OCI-LY1 (cell line): ENCODE data around the gene HSPA12A.

Source experiments
- H2AFZ ChIP-seq: fragments of 200-600 bp; sonication (generic), shearing (Covaris generic); 2 replicates; pipeline ENCODE4 v1.6.0; 2014; ENCODE audit warnings: antibody characterized with exemption, mild to moderate bottlenecking, low read length
- H3F3A ChIP-seq: fragments of 200-600 bp; sonication (generic), shearing (Covaris generic); 2 replicates; pipeline ENCODE4 v1.6.0; 2014; ENCODE audit warnings: mild to moderate bottlenecking, antibody characterized with exemption, low read length, moderate library complexity; ENCODE audit not compliant: insufficient read depth
- H3K27ac ChIP-seq: fragments of 200-600 bp; sonication (generic); 2 replicates; pipeline ENCODE4 v1.5.1; 2014; ENCODE audit warnings: low read length, mixed run types, mild to moderate bottlenecking, low read depth; ENCODE audit not compliant: poor library complexity, severe bottlenecking
- H3K27me3 ChIP-seq: fragments of 200-600 bp; sonication (generic); 2 replicates; pipeline ENCODE4 v1.6.0; 2014; ENCODE audit warnings: antibody characterized with exemption, mild to moderate bottlenecking, low read length, moderate library complexity; ENCODE audit not compliant: insufficient read depth
- H3K36me3 ChIP-seq: fragments of 200-600 bp; sonication (generic); 2 replicates; pipeline ENCODE4 v1.6.1; 2014; ENCODE audit warnings: mild to moderate bottlenecking, antibody characterized with exemption, low read length, moderate library complexity, mixed read lengths; ENCODE audit not compliant: insufficient read depth
- H3K4me1 ChIP-seq: fragments of 200-600 bp; sonication (generic); 2 replicates; pipeline ENCODE4 v1.5.1; 2014; ENCODE audit warnings: mild to moderate bottlenecking, low read length, moderate library complexity; ENCODE audit not compliant: insufficient read depth, severe bottlenecking
- H3K4me2 ChIP-seq: fragments of 200-600 bp; sonication (generic), shearing (Covaris generic); 2 replicates; pipeline ENCODE4 v1.6.1; 2014; ENCODE audit warnings: low read length
- H3K4me3 ChIP-seq: fragments of 200-600 bp; sonication (generic); 2 replicates; pipeline ENCODE4 v1.5.1; 2014; ENCODE audit warnings: low read length, low read depth, mild to moderate bottlenecking, mixed read lengths; ENCODE audit not compliant: poor library complexity, severe bottlenecking
- H3K79me2 ChIP-seq: fragments of 200-600 bp; shearing (Covaris generic); 2 replicates; pipeline ENCODE4 v1.6.1; 2016; ENCODE audit warnings: mixed run types, low read length, mixed read lengths; ENCODE audit not compliant: insufficient read depth
- H3K9ac ChIP-seq: fragments of 200-600 bp; sonication (generic), shearing (Covaris generic); 2 replicates; pipeline ENCODE4 v1.6.1; 2014; ENCODE audit warnings: mild to moderate bottlenecking, low read length, mixed read lengths
- H3K9me2 ChIP-seq: fragments of 200-600 bp; sonication (generic), shearing (Covaris generic); 2 replicates; pipeline ENCODE4 v1.6.1; 2014; ENCODE audit warnings: low read depth, mild to moderate bottlenecking, low read length, mixed read lengths
- H3K9me3 ChIP-seq: fragments of 200-600 bp; shearing (Covaris generic); 2 replicates; pipeline ENCODE4 v1.6.1; 2014; ENCODE audit warnings: low read length, mixed read lengths
- H4K20me1 ChIP-seq: fragments of 200-600 bp; sonication (generic), shearing (Covaris generic); 2 replicates; pipeline ENCODE4 v1.6.0; 2016; ENCODE audit warnings: mild to moderate bottlenecking, low read length; ENCODE audit not compliant: insufficient read depth
- EZH2 ChIP-seq: fragments of 200-600 bp; sonication (generic), shearing (Covaris generic); IDR thresholded peaks from 2 replicates; pipeline ENCODE4 v1.8.0; 2017; ENCODE audit warnings: borderline replicate concordance, mixed run types, mild to moderate bottlenecking, antibody characterized with exemption, low read length, moderate library complexity, mixed read lengths
- TF ChIP-seq, protein P1 (sequence below): fragments of 200-600 bp; sonication (generic), shearing (Covaris generic); IDR thresholded peaks from 2 replicates; pipeline ENCODE4 v1.5.1; 2017; ENCODE audit warnings: mild to moderate bottlenecking, antibody characterized with exemption, low read length, moderate library complexity, mixed read lengths

The HSPA12A gene

DNA sequence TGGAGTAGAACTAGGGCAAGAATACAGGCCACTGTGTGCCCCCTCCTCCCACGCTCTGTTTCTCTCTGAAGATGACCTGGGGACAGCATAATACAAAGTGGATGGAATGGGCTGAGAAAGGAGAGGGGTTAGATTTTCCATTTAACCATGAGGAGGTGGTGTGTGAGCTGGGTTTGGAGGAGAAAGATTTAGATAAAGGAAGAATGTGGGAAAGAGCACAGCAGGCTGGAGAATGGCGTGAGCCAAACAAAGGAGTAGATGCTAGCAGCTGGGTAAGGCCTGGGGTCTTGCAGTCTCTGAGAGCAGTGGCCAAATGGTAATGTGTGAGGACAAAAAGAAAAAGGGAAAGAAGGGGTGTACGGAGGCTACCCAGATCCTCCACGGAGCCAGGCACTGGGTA is 113.0 kb downstream of the HSPA12A start:
- Histone ChIP-seq H3K9ac (no peak overlapping the region), H2AFZ (no peak overlapping the region), H3K9me2 (no peaks in the 10 kb centered on the region), H3K36me3 (no peaks in the 10 kb centered on the region), H4K20me1 (no peaks in the 10 kb centered on the region), H3K79me2 (no peaks in the 10 kb centered on the region), H3F3A (no peaks in the 10 kb centered on the region), H3K9me3 (no peaks in the 10 kb centered on the region), H3K27me3 (no peaks in the 10 kb centered on the region), H3K4me2 (no peak overlapping the region), H3K27ac (no peak overlapping the region), H3K4me1 (no peaks in the 10 kb centered on the region), H3K4me3 (no peak overlapping the region)
- TF ChIP-seq, protein P1, sequence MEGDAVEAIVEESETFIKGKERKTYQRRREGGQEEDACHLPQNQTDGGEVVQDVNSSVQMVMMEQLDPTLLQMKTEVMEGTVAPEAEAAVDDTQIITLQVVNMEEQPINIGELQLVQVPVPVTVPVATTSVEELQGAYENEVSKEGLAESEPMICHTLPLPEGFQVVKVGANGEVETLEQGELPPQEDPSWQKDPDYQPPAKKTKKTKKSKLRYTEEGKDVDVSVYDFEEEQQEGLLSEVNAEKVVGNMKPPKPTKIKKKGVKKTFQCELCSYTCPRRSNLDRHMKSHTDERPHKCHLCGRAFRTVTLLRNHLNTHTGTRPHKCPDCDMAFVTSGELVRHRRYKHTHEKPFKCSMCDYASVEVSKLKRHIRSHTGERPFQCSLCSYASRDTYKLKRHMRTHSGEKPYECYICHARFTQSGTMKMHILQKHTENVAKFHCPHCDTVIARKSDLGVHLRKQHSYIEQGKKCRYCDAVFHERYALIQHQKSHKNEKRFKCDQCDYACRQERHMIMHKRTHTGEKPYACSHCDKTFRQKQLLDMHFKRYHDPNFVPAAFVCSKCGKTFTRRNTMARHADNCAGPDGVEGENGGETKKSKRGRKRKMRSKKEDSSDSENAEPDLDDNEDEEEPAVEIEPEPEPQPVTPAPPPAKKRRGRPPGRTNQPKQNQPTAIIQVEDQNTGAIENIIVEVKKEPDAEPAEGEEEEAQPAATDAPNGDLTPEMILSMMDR, result no peak
- no peak for TF ChIP-seq EZH2

DNA sequence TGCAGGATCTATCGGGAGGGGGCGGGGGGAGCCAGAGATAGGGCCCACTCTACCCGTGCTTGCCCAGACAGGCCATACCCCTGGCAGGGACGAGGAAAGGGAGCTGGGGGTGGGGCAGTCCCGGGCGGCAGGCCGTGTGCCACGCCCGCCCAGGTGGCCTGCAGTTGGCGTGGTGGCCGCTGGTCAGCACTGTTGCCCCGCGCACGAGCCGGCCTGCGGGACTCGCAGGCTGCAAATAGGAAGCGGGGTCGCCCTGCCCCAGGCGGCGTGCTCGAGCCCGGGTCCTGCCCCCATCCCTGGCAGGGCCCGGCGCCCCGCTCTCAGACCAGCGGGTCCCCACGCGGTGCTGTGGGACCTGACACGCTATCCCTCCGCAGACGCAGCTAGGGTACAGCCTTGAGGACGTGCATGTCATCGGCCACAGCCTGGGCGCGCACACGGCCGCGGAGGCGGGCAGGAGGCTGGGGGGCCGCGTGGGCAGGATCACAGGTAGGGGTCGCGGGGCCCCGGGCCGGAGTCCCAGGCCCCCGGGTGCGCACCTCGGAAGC is 114.9 kb downstream of the HSPA12A start:
- Histone ChIP-seq H3F3A (no peaks in the 10 kb centered on the region), H3K4me3 (no peak overlapping the region), H3K79me2 (no peaks in the 10 kb centered on the region), H3K9ac (no peak overlapping the region), H3K9me3 (no peaks in the 10 kb centered on the region), H2AFZ (no peak overlapping the region), H4K20me1 (no peaks in the 10 kb centered on the region), H3K9me2 (no peaks in the 10 kb centered on the region), H3K4me2 (no peak overlapping the region), H3K27me3 (no peaks in the 10 kb centered on the region), H3K36me3 (no peaks in the 10 kb centered on the region), H3K4me1 (no peaks in the 10 kb centered on the region), H3K27ac (no peak overlapping the region)
- TF ChIP-seq, protein P1, result no peak
- TF ChIP-seq EZH2, result no peak

DNA sequence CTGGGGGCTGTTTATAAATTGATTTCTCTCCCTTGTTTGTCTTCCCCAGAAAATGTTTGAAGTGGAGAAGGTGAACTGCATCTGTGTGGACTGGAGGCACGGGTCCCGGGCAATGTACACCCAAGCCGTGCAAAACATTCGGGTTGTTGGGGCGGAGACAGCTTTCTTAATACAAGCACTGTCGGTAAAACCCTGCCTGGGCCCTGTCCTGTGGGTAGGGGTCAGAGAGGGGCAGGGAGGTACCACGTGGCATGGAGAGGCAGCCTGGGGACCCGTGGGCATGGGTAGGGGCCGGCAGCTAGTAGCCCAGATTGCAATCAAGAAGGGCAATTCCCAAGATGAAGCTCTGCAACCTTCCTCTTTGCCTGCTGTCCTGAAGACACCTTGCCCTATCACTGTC is 115.6 kb downstream of the HSPA12A start:
- H3K4me1 ChIP-seq, result no peaks in the 10 kb centered on the region
- no peaks in the 10 kb centered on the region for H3K27me3 ChIP-seq
- no peaks in the 10 kb centered on the region for H3K36me3 ChIP-seq
- H2AFZ ChIP-seq, result no peak overlapping the region
- no peaks in the 10 kb centered on the region for H3F3A ChIP-seq
- no peak overlapping the region for H3K4me2 ChIP-seq
- H3K79me2 ChIP-seq, result no peaks in the 10 kb centered on the region
- no peak overlapping the region for H3K27ac ChIP-seq
- H3K9me2 ChIP-seq, result no peaks in the 10 kb centered on the region
- no peaks in the 10 kb centered on the region for H4K20me1 ChIP-seq
- no peak overlapping the region for H3K9ac ChIP-seq
- TF ChIP-seq EZH2, result no peak
- TF ChIP-seq, protein P1, result no peak
- H3K4me3 ChIP-seq, result no peak overlapping the region
- no peaks in the 10 kb centered on the region for H3K9me3 ChIP-seq
